HG02610 (cell line): ENCODE data around the gene ZNF577.
"Not testable (repeated sequence)": the region's sequence is repeated elsewhere in the genome, so short reads cannot be mapped to it uniquely, and the experiment has no call there.

Experiments used
- ATAC-seq: cut with Tn5 transposase; IDR thresholded peaks from one replicate; pipeline ENCODE4 v1.9.1; 2021; ENCODE audit warnings: mild to moderate bottlenecking, moderate library complexity; ENCODE audit not compliant: unreplicated experiment

ZNF577 gene

GRCh38 chr19:51887522-51888498 lies at the start of gene ZNF577:
TSS of gene ZNF577 (minus strand) at chr19:51887951. CDS start at chr19:51880382, 7,569 bp downstream.
- no peak for ATAC-seq

DNA sequence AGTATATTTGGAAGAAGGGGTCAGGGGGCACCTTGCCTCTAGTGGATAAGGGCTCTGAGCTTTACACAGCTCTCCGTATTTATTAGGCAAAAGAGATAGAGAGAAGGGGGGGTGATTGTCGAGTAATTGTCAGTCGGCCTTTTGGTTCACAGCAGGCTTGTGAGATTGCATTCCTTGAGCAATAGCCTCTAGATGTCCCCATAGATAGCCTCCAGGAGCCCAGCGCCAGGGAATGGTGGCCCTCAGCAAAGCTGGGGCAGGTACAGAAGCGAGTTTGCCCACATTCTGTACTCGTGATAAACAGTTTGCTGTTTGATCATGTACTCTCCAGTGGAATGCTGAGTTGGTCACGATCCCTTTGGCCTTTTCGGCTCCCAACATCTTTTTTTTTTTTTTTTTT lies 44.2 kb upstream of the ZNF577 start:
- no peak for ATAC-seq

- no peak for ATAC-seq
Measured at GRCh38 chr19:51927859-51928258, 40.1 kb upstream of the ZNF577 start.

DNA sequence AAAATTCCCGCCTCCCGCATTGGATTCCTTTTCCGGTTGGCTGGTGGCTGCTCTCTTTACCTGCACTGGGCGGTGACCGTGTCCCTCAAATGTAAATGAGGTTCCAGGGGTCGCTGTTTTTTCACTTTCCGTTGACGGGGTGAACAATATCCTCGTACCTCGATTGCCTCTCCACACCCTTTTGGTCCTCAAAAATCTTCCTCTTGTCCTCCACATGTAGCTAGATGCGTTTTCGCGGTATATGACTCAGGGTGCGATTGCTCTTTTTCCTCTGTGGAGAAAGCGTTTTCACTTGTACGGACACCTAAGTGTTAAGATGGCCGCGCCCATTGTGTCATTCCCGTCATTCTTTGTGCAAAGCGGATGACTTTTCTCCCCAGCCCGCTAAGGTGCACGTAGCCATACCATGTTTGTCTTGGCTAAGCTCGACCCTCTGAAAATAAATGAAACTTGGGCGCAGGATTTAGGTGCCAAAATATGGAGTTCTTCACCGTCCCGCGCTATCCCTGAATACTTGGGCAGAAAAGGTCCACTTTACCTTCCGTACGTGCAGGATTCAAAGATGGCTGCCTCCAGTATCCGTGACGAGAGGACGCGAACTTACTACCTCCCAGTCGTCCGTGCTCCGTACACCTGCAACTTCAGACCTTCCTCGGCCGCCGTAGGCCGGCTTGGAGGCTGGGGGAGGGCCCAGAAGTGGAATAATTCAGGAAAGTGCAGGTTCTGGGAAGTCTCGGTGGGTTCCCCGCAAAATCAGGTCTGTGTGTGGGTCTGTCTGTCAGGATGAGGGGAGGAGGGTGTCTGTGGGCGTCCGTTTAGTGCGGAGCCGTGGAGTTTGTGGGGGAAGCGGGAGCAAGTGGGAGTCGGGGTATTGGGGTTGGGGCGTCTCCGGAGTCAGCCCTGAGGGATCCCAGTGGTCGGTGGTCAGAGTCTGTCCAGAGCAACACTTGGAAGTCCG lies 39.3 kb upstream of the ZNF577 start, which contains the start of gene ZNF613:
ZNF613 (plus strand) TSS at position 689 of the 958 bp plus-strand sequence. CDS start 8,749 bp downstream, outside the sequence.
- ATAC-seq, result peak; percentile 89

- ATAC-seq, result no peak
Measured at GRCh38 chr19:51926426-51926783, 38.7 kb upstream of the ZNF577 start.

DNA sequence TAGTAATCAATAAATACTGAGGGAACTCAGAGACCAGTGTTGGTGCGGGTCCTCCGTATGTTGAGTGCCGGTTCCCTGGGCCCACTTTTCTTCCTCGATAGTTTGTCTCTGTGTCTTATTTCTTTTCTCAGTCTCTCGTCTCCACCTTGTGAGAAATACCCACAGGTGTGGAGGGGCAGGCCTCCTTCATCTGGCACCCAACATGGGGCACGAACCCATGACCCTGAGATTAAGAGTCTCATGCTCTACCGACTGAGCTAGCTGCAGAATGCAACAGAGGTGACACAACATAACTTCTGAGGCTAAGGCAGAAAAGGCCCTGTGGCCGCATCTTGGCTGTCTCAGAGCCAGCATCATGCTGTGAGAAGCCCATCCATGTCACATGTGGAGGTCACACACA lies 34.2 kb upstream of the ZNF577 start:
- ATAC-seq, result no peak

GRCh38 chr19:51919606-51920005 lies 31.9 kb upstream of the ZNF577 start:
- no peak for ATAC-seq

GRCh38 chr19:51916167-51916566 lies 28.4 kb upstream of the ZNF577 start:
- ATAC-seq, result no peak

GRCh38 chr19:51915324-51915867 lies 27.6 kb upstream of the ZNF577 start:
- no peak for ATAC-seq

DNA sequence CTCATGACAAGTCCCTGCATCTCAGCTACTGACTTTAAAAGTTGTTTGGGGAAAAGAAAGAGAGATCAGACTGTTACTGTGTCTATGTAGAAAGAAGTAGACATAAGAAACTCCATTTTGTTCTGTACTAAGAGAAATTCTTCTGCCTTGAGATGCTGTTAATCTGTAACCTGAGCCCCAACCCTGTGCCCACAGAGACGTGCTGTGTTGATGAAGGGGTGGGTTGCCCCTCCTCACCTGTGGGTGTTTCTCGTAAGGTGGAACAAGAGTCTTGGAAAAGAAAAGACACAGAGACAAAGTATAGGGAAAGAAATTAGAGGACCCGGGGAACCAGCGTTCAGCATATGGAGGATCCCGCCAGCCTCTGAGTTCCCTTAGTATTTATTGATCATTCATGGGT lies 20.2 kb upstream of the ZNF577 start:
- ATAC-seq, result not testable (repeated sequence)

DNA sequence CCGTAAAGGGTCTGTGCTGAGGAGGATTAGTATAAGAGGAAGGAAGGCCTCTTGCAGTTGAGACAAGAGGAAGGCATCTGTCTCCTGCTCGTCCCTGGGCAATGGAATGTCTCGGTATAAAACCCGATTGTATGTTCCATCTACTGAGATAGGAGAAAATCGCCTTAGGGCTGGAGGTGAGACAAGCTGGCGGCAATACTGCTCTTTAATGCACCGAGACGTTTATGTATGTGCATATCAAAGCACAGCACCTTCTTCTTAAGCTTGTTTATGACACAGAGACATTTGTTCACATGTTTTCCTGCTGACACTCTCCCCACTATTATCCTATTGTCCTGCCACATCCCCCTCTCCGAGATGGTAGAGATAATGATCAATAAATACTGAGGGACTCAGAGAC lies 18.4 kb upstream of the ZNF577 start:
- ATAC-seq, result not testable (repeated sequence)

- ATAC-seq, result not testable (repeated sequence)
Measured at GRCh38 chr19:51905639-51906038, 17.9 kb upstream of the ZNF577 start.

DNA sequence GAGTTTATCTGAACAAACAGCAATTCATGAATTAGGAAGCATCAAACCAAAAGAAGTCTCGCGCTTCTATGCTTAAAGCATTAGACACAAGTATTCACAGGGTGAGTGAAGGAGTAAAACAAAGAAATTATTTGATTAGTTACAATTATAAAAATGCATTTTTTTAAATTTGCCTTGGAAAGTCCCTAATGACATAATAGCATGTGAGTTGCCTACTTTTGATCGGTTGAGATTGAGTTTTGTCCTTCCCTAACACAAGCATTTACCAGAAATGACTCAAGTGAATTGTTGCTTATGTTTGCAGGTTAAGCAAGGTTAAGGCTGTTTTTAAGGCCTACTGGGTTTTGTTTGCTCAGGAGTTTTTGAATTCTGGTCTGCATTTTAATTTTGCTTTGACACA lies 17.5 kb upstream of the ZNF577 start:
- no peak for ATAC-seq

DNA sequence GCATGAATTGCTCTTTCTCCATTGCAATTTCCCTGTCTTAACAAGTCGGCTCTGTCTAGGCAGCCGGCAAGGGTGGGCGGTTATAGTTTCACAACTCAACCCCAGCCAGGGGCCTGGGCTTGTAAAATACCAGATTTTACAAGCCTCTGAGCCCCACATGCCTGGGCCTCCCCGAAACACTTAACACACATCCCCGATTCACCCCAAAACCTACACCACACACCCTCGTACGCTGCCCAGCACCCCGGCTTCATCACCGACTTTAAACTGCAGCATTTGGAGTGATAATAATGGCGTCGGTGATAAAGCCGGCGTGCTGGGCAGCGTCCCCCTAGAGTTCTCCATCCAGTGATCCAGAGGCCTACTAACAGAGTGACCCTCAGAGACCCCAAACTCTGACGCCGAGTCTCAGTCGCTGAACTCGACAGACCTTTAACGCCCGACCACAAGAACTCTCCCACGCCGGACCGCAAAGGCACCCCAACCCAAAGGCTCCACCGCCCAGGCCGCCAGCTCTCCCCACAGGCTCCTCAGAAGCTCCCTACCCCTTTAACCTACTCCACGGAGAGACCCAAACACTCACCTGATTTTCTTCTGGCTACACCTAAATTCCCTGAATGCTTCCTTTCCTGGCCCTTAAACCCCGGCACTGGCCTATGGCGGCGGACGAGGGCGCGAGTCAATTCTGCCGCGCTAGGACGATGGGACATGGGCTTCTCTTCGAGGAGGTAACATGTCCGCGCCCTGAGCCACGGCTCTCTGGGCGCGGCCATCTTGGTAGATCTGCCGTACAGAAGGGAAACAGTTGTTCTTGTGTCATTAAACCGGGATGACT lies 16.8 kb upstream of the ZNF577 start, which contains the start of gene ZNF649:
ZNF649 (minus strand) TSS at position 687 of the 835 bp plus-strand sequence. CDS start 4,910 bp downstream, outside the sequence.
- ATAC-seq, result peak; percentile 74

GRCh38 chr19:51903192-51903591 lies 15.4 kb upstream of the ZNF577 start:
- ATAC-seq, result no peak

- ATAC-seq, result no peak
Measured at GRCh38 chr19:51901860-51902259, 14.1 kb upstream of the ZNF577 start.

DNA sequence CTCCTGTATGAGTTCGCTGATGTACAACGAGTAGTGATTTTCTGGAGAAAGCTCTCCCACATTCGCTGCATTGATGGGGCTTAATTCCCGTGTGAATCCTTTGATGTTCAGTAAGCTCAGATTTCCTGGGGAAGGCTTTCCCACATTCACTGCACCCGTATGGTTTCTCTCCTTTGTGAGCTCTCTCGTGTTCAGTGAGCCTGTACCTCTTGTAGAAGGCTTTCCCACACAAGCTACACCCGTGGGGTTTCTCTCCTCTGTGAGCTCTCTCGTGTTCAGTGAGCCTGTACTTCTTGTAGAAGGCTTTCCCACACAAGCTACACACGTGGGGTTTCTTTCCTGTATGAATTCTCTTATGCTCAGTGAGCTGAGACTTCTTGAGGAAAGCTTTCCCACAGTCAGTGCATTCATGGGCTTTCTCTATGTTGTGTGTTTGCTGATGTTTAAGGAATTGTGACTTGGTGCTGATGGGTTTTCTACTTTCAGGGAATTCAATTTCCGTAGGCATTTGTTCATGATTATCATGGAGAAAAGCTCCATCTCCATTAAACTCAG lies 3.5 kb upstream of the ZNF577 start:
- ATAC-seq, result no peak

DNA sequence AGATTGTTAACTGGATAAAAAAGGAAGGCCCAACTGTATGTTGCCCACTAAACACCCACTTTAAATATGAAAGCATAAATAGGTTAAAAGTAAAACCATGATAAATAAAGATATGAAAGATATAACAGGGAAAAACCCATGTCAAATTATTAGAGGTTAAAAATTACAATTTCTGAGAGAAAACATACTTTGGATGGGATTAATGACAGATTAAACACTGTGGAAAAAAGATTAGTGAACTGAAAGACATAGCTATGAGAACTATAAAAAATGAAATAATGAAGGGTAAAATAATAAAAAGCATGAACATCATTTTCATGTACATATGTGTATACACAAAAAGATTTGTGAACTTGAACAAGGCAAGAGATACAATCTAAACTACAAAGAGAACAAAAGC lies 2.2 kb upstream of the ZNF577 start:
- no peak for ATAC-seq

DNA sequence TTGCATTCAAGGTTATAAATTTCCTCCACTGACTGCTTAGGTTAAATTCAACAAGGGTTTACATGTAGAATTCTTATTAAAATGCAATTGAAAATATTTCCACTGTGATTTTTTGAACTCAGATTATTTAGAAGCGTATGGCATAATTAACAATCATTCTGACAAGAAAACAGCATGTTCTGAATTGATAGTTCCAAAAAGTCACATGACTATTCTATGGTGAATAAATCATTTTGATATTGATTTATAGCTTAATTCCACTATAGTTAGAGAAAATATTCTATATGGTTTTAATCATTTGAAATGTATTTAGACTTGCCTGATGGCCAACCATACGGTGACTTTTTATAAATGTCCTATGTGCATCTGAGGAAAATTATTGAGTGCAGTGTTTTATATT lies 3.0 kb downstream of the ZNF577 start:
- ATAC-seq, result no peak

GRCh38 chr19:51882518-51882917 lies 5.2 kb downstream of the ZNF577 start:
- no peak for ATAC-seq
